Stimulated activated CD4-positive, alpha-beta T cell treated with anti-CD3 and anti-CD28 coated beads, Interleukin-1b, Interleukin-23, amount 100 ng/mL, for 1 hour (primary cell): ENCODE results near the gene G2E3.
"Not testable (repeated sequence)": the region's sequence is repeated elsewhere in the genome, so short reads cannot be mapped to it uniquely, and the experiment has no call there.

Experiments used
- DNase-seq, 2 donors: peaks; one replicate each; pipeline ENCODE4 v3.0.0-alpha.2; 2020; ENCODE audit warnings: low read depth in 2 of 2

The G2E3 gene

GRCh38 chr14:30559638-30560091, 707 bp downstream of the G2E3 start:
- no peak for DNase-seq

GRCh38 chr14:30560581-30560980, 1.6 kb downstream of the G2E3 start:
- no peak for DNase-seq

GRCh38 chr14:30564235-30564867, 5.4 kb downstream of the G2E3 start:
- DNase-seq, result no peak

- DNase-seq, result no peak
Observed at GRCh38 chr14:30564868-30565248, 5.9 kb downstream of the G2E3 start.

- no peak for DNase-seq
Observed at GRCh38 chr14:30569216-30569902, 10.4 kb downstream of the G2E3 start.

- no peak for DNase-seq
Observed at GRCh38 chr14:30569903-30570226, 10.9 kb downstream of the G2E3 start.

- no peak for DNase-seq
Observed at GRCh38 chr14:30572237-30572636, 13.3 kb downstream of the G2E3 start.

GRCh38 chr14:30572771-30573170, 13.8 kb downstream of the G2E3 start:
- no peak for DNase-seq

- DNase-seq, result no peak
Observed at GRCh38 chr14:30573226-30573814, 14.4 kb downstream of the G2E3 start.

GRCh38 chr14:30573966-30574365, 15.0 kb downstream of the G2E3 start:
- DNase-seq, result no peak

- not testable (repeated sequence) for DNase-seq
Observed at GRCh38 chr14:30574777-30575176, 15.8 kb downstream of the G2E3 start.

- not testable (repeated sequence) for DNase-seq
Observed at GRCh38 chr14:30576333-30576732, 17.4 kb downstream of the G2E3 start.

GRCh38 chr14:30580616-30581282, 21.8 kb downstream of the G2E3 start:
- DNase-seq, result no peak

GRCh38 chr14:30581283-30581625, 22.3 kb downstream of the G2E3 start:
- DNase-seq, result no peak

- no peak for DNase-seq
Observed at GRCh38 chr14:30582376-30582775, 23.4 kb downstream of the G2E3 start.

GRCh38 chr14:30584058-30584630, 25.2 kb downstream of the G2E3 start:
- no peak for DNase-seq

- no peak for DNase-seq
Observed at GRCh38 chr14:30585204-30585603, 26.2 kb downstream of the G2E3 start.

- no peak for DNase-seq
Observed at GRCh38 chr14:30587141-30587540, 28.2 kb downstream of the G2E3 start.

- no peak for DNase-seq
Observed at GRCh38 chr14:30588873-30589272, 29.9 kb downstream of the G2E3 start.

- DNase-seq, result no peak
Observed at GRCh38 chr14:30596935-30597334, 38.0 kb downstream of the G2E3 start.

GRCh38 chr14:30597504-30597903, 38.5 kb downstream of the G2E3 start:
- no peak for DNase-seq
